HG02571 (cell line): ENCODE data around the gene PIPOX.

Experiments used
- ATAC-seq: cut with Tn5 transposase; IDR thresholded peaks from one replicate; pipeline ENCODE4 v1.9.1; 2021; ENCODE audit warnings: mild to moderate bottlenecking, moderate library complexity; ENCODE audit not compliant: unreplicated experiment

PIPOX gene

DNA sequence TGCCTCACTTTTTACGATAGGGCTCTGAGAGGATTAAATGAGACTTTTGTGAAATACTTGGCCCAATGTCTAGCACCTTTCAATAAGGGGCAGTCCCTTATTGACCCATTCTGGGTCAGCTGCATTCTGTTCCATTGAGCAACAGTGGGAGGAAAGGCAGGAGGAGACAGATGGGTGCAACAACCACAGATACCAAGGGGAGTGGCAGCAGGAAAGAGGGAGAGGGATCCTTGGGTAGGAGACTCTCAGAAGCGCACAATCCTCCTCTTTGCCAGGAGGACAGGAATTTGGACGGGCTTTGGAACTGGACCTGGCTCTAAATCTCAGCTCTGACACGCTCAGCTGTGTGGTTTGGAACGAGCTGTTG lies 3.5 kb downstream of the PIPOX start:
- no peak for ATAC-seq

GRCh38 chr17:29048440-29049368 lies 5.8 kb downstream of the PIPOX start:
- no peak for ATAC-seq

- no peak for ATAC-seq
These were observed 6.7 kb downstream of the PIPOX start for GRCh38 chr17:29049541-29050145.

DNA sequence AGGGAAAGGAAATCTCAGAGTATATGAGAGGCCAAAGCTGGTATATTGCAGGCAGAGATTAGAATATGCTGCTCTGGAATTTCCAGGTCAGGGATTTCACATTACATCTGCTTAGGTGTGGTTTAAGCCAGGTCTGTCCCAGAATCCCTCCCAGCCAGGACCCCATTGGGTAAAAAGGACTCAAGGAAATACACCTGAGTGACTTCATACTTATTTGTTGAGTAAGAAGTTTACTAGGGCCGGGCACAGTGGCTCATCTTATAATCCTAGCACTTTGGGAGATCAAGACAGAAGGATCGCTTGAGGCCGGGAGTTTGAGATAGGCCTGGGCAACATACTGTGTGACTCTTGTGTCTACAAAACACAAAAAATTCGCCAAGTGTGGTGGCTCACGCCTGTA lies 7.2 kb downstream of the PIPOX start:
- no peak for ATAC-seq

DNA sequence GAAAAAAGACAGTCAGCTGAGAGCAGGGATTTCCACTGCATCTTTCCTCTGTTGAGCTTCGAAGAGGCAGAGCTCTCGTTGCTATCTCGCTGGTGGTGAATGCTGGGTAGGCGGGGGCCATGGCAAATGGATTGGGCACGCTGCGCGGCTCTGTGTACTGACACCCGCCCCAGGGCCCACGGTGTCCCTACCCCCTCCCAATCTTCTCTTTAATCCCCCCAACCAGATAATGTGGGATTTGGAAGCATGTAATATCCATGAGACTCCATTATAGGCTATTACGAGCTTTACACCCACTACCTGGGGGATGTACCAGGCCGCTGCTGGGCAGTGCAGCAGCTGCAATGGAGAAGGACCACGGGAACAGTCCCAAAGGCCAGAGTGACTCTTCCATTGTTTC lies 8.3 kb downstream of the PIPOX start:
- ATAC-seq: no peak

- no peak for ATAC-seq
These were observed 8.8 kb downstream of the PIPOX start for GRCh38 chr17:29051731-29052130.

- ATAC-seq: no peak
These were observed 11.9 kb downstream of the PIPOX start for GRCh38 chr17:29054835-29055234.

- no peak for ATAC-seq
These were observed 14.4 kb downstream of the PIPOX start for GRCh38 chr17:29057361-29057760.

DNA sequence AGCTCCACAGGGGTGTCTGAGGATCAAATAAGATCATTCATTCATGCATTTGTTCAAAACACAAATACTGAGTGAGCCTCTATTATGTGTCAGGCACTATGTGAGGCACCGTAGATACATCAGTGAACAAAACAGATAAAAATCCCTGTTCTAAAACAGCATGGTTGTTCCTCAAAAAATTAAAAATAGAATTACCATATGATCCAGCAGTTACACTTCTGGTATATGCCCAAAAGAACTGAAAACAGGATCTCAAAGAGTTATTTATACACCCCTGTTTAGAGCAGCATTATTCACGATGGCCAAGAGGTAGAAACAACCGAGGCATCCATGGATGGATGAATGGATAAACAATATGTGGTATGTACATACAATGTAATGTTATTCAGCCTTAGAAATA lies 15.4 kb downstream of the PIPOX start:
- no peak for ATAC-seq

DNA sequence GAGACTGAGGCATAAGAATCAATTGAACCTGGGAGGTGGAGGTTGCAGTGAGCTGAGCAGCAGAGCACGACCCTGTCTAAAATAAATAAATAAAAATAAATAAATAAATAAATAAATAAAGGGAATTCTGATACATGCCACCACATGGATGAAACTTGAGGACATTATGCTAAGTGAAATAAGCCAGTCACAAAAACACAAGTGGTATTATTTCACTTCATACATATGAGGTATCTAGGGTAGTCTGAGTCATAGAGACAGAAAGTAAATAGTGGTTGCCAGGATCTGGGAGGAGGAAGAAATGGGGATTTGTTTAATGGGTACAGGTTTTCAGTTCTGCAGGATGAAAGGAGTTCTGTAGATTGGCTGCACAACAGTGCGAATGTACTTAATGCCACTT lies 16.3 kb downstream of the PIPOX start:
- no peak for ATAC-seq

GRCh38 chr17:29060475-29060874 lies 17.5 kb downstream of the PIPOX start:
- ATAC-seq: no peak

DNA sequence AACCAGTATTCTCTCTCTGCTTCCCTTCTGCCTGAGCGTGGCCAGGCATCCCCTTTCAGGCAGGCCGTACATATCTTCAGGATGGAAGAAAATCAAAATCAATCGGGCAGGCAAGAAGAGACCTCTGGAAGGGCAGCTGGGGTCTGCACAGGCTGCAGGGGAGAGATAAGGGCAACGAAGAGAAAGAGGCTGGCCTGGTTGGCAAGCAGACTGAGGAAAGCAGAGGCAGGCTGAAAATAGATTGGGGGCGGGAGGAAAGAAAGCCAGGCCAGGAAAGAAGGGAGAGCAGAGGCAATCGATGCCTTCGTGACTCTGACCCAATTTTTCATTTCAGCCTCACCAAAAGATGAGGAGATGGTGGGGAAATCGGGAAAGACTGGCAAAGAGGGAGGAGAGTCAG lies 18.1 kb downstream of the PIPOX start:
- no peak for ATAC-seq

GRCh38 chr17:29062215-29062614 lies 19.3 kb downstream of the PIPOX start:
- no peak for ATAC-seq

DNA sequence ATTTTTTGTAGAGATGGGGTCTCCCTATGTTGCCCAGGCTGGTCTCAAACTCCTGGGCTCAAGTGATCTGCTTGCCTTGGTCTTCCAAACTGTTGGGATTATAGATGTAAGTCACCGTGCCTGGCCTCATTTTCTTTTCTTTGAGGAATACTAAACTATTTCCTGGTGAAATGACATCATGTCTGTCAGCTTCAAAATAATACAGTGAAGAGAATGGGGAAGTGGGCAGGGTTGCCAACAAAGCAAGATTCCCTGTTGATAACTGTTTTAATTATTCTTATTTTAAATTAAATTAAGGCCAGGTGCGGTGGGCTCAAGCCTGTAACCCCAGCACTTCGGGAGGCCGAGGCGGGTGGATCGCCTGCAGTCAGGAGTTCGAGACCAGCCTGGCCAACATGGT lies 21.1 kb downstream of the PIPOX start:
- no peak for ATAC-seq

GRCh38 chr17:29066047-29066446 lies 23.1 kb downstream of the PIPOX start:
- no peak for ATAC-seq

- no peak for ATAC-seq
These were observed 23.7 kb downstream of the PIPOX start for GRCh38 chr17:29066606-29067005.

DNA sequence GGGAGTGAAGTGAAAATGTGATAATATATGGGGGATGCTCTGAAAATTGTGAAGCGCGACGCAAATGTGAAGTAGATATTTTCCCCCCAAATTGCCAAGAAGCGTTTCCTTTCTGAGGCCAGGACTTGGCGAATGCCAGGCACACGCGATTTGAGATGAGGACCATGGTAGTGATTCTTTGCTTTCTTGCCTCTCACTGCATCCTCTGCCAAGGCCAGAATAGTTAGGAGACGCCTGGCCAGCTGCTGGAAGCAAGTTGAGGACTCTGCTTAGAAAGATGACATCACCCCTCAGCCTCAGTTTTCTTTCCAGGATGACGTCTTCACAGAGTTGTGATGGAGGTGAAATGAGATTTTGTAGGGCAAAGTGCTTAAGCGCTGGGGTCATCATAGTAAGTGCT lies 25.9 kb downstream of the PIPOX start:
- ATAC-seq: no peak

GRCh38 chr17:29069526-29070041 lies 26.6 kb downstream of the PIPOX start:
- no peak for ATAC-seq

DNA sequence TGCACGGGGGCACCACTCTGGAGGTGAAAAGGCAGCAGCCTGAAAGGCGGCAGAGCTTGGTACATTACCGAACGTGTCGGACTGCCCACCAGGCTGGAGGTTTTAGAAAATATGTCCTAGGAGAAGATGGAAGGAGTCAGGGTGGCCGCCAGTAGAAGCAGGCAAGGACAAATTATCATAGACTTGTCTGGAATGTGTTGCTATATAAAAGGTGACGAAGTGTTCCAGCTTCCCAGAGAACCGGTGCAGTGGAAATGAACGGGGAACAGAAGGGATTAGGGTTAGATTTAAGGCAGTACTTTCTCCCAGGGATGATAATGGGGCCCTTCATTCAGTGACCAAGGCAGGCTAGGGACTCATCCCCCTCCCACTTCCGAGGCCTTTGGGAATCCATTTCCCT lies 27.4 kb downstream of the PIPOX start:
- no peak for ATAC-seq

DNA sequence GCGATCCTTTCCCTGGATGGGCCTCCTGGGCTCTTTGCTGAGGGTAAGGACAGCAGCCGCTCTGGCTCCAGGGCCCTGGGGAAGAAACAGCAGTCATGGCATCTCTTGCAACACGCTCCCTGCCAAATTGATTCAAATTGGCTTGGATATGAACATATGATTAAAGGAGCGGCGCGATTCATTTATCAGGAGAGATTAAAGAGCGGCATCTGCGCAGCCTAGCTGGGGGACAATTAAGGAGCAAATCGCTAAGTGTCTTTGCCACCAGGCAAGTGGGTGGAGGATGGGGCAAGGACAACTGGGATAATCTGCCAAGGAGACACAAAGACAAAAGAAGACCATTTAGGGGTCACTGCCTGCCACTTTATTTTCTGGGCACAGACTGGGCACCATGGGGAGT lies 27.8 kb downstream of the PIPOX start:
- ATAC-seq: no peak

DNA sequence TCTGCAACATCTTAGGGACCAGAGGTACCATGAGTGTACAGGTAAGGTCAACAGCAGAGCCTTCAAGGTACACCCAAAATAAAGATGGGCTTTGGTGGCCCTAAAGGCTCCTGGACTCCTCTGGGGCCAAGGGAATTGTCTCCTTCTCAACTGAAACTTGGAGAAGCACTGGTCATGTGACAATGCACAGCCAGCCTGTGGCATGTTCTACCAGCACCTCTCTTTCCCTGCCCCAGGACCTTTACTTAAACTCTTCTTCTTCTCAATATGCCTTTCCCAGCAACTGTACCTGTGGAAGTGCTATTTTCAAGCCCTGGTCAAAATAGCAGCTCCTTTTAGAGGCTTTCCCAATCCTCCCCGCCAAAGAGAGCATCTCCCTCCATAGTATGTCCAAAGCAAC lies 28.4 kb downstream of the PIPOX start:
- no peak for ATAC-seq

DNA sequence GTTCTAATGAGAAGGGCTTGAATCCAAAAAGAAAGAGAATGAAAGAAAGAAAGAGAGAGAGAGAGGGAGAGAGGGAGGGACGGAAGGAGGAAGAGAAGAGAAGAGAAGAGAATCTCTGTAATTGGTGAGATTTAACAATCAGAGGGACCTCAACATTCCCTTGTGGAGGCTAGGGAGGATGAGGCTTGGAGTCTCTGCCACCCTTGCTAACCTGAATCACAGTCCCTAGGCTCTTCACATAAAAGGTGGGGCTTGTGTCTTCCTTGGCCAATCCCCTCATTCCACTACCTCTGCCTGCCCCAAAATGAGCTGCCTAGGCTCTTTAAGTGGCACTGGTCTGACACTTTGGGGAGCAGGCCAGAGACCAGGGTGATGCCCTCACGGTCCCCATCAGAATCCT lies 30.1 kb downstream of the PIPOX start:
- no peak for ATAC-seq
